Astrocyte of the spinal cord (primary cell): ENCODE data around the gene PLK4.

ENCODE experiments used
- DNase-seq: peaks from one replicate; pipeline ENCODE4 v3.0.0; 2011; ENCODE audit warnings: low read depth, low spot score
- H3K4me3 ChIP-seq: 2 replicates; pipeline ENCODE4 v1.5.1; 2011; ENCODE audit warnings: low read depth, mild to moderate bottlenecking, low read length, moderate library complexity
- CTCF ChIP-seq: IDR thresholded peaks from 2 replicates; pipeline ENCODE4 v1.5.1; 2012; ENCODE audit warnings: low read depth, mild to moderate bottlenecking, low read length, inconsistent platforms
- in situ Hi-C: cut with HindIII; loops from 2 replicates; pipeline ENCODE4 v1.10.0; 2017; ENCODE audit warnings: low sequenced_read_pairs

Gene PLK4

DNA sequence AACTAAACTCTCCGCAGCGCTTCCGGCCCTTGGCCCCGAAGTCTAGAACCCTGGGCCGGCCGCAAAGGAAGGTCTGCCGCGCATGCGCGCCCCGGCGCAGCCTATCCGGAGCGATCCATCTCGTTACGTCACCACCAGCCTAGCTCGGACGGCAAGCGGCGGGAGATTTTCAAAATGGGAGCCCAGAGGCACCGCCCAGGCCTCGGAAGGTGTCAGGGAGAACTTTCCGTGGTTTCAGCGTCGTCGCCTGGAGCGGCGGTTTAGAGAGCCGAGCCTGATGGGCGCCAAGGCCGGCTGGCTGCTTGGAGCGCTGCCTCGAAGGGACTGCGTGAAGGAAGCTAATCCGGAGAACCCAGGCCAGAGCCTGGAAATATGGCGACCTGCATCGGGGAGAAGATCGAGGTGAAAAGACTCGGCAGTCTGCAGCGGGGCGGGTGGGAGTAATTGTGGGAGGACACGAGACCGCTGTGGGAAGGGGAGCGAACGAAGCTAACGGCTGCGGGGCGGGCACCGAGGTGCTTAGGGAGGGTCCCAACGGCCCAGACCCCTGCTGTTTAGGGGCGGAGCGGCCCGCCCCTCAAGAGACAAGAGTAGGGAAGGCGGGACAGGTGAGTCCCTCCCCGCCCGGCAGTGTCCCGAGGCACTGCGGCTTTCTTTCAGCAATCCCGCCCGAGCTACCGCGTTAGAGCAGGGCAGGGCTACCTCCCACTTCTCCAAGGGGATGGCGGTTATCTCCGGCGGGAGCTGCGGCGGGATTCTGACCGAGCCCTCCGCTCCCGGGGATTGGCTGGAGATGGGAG is at the start of gene PLK4:
PLK4 (plus strand) TSS at position 131 of the 800 bp plus-strand sequence; CDS start at position 373, 242 bp downstream.
- no peak for TF ChIP-seq CTCF
- peak; percentile 97 for DNase-seq
- H3K4me3 ChIP-seq = peak within 1 kb of the TSS; percentile 96
- in situ Hi-C loops = no loop called here

DNA sequence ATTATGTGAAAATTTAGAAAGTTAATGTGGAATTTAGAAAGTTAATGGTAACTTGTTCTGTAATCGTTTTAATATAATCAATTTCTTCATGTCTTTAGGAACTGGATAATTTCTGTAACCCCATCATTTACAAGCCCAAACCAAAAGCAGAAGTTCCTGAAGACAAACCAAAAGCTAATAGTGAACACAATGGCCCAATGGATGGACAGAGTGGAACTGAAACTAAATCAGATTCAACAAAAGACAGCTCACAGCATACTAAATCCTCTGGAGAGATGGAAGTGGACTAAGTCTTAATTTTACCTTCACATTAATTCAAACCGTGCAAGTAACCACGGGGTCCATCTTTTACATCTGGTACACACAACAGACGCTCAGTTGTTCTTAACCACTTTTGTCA is 48.1 kb upstream of the PLK4 start:
- in situ Hi-C loops = no loop called here
- no peak overlapping the region for H3K4me3 ChIP-seq
- DNase-seq = no peak
- no peak for TF ChIP-seq CTCF

DNA sequence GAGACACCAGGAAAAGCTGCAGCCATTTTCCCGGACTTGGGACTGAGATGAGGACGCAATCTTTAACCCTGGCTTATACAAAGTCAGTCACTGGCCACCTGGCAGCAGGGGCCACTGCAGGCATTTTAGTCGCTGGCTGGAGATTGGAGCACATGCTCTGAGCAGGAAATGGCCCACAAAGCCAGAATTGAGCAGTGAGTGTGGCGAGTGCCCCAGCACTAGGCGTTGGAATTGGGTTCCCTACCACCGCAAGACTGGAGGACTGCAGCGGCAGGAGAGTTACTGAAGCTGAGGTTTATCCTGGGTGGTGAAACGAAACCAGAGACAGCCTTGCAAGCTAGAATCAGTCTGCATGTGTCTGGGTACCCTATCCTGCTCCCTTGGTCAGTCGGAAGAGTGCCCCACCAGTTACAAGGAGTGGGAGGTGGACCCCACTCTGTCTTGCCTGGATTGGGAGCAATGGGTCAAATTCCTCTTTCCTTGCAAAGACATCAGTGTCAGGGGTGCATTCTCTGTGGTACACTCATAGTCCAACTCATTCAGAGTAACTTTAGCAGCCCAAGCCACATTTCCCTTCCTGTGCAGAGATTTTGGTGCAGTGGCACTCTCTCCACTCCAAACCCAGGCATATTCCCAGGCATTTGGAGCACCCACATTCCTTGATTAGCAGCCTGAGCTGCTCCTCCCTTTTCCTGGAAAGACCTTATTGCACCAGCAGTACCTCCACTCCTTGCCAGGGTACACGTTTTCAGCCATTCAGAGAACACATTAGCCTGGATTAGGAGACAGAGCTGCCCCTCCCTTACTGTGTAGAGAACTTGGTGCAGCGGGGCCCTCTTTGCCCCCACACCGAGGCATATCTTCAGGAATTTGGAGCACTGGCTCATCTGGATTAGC is 36.7 kb upstream of the PLK4 start:
- no peak for TF ChIP-seq CTCF
- no peak for DNase-seq
- no peak overlapping the region for H3K4me3 ChIP-seq
- in situ Hi-C loops = no loop called here

GRCh38 chr4:127844601-127845116 is 36.0 kb upstream of the PLK4 start:
- in situ Hi-C loops = no loop called here
- no peak for DNase-seq
- no peak overlapping the region for H3K4me3 ChIP-seq
- TF ChIP-seq CTCF = no peak

DNA sequence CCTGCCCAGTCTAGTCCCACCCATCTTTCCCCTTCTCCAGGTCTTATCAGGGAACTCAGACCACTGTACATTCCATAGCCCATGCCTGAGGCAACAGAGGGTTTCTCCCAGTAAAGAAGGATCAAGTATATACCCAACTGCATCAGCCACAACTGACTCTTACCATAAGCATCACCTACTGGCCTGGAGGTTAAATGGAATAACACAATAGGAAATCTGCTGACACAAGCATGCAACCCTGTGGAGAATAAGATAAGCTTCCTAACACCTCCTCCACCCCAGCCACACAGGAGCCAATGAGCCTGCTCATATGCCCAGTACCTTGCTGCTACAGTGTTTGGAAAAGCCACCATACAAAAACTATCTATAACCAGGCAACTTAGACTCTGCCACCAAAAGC is 34.6 kb upstream of the PLK4 start:
- in situ Hi-C loops = no loop called here

More for the DNA sequence above, 34.6 kb upstream of the PLK4 start:
- DNase-seq = no peak
- TF ChIP-seq CTCF = no peak
- no peak overlapping the region for H3K4me3 ChIP-seq
